A549 treated with Mapracorat at 1 μM for 4 hours (cell line): Measurements from ENCODE around the gene NOS1AP. TPM values are rescaled to one million over a fixed set of nuclear protein-coding genes. Genes with fewer than 3 reads are reported as not detected.

Experiments
- total RNA-seq: library from RNA; stranded (reverse); fragments of 200-300 nt; extraction: Qiagen RNA extraction; gene quantifications from 5 replicates; pipeline ENCODE4 v1.2.3, GENCODE V29; 2022

The NOS1AP gene
- total RNA-seq = 0.18 to 0.57 TPM (median 0.27 TPM) in 5 replicates

GRCh38 chr1:162069334-162070093, at the start of gene NOS1AP:
Gene NOS1AP, plus strand, starts transcription at chr1:162069691. Its CDS starts 487 bp downstream, at chr1:162070178.

GRCh38 chr1:162023547-162024501, 45.7 kb upstream of the NOS1AP start, which contains the start of gene OLFML2B:
Gene OLFML2B, minus strand, starts transcription at chr1:162023869. Its CDS starts 439 bp downstream, at chr1:162023430.

GRCh38 chr1:162376691-162377090, 307.2 kb downstream of the NOS1AP start, which contains the start of gene SPATA46:
Gene SPATA46, minus strand, starts transcription at chr1:162376854. Its CDS starts 64 bp downstream, at chr1:162376790.

GRCh38 chr1:162381383-162381782, 311.9 kb downstream of the NOS1AP start, which contains the start of gene C1orf226:
Gene C1orf226, plus strand, starts transcription at chr1:162381728. Its CDS starts 174 bp downstream, at chr1:162381902.

GRCh38 chr1:162412002-162412401, 342.5 kb downstream of the NOS1AP start, which contains the start of gene SH2D1B:
Gene SH2D1B, minus strand, starts transcription at chr1:162412136. Its CDS starts 120 bp downstream, at chr1:162412016.

Other genes with a start within 250 kb of the NOS1AP start
- 0.45 to 0.87 TPM (median 0.61 TPM) in 5 replicates for gene OLFML2B, start 45.8 kb upstream of the NOS1AP start, total RNA-seq